HepG2 (cell line): Measurements from ENCODE around the gene ANKRD44. TPM values are rescaled to one million over a fixed set of nuclear protein-coding genes. Genes with fewer than 3 reads are reported as not detected.

Experiments used
- ATAC-seq: fragments of 200-7000 bp; cut with Tn5 transposase; 3 replicates; pipeline ENCODE4 v1.9.1; 2020; ENCODE audit warnings: mild to moderate bottlenecking, moderate library complexity
- BruUV-seq: library from RNA; stranded (reverse); fragments of 400-500 nt; replicated peaks from 2 replicates; lab custom pipeline; 2021; lab: Mats Ljungman, UMichigan
- CTCF ChIA-PET: fragments of 300-600 bp; formaldehyde crosslinking; extraction: SDS; loops from one replicate; lab custom pipeline; 2021; ENCODE audit warnings: low total read pairs, inconsistent platforms, low intra/inter-chr PET ratio; lab: Yijun Ruan, JAX
- POLR2A ChIA-PET: fragments of 350-600 bp; sonication (Branson Sonifier 250); formaldehyde crosslinking; loops from one replicate; lab custom pipeline; 2020; ENCODE audit warnings: antibody characterized with exemption, inconsistent platforms; lab: Yijun Ruan, JAX
- DNase-seq: peaks from one replicate; pipeline ENCODE4 v3.0.0-alpha.2; 2015; ENCODE audit warnings: low spot score
- FAIRE-seq: peaks from 3 replicates; lab custom pipeline; 2011; peaks lifted over from hg19 to GRCh38; lab: Jason Lieb, UNC
- H2AFZ ChIP-seq: one replicate; pipeline ENCODE4 v1.6.1; 2011; ENCODE audit warnings: low read length, inconsistent platforms
- H3K27ac ChIP-seq: fragments of 300-600 bp; 3 replicates; pipeline ENCODE4 v1.8.0; 2011; ENCODE audit warnings: mixed run types, mild to moderate bottlenecking, mixed read lengths, low read length, inconsistent platforms; ENCODE audit not compliant: insufficient read depth; ENCODE audit errors: extremely low read length
- H3K27me3 ChIP-seq, 2 experiments: fragments of 200-600 bp in 1 of 2; 2 replicates in 1 of 2; 3 replicates in 1 of 2; pipeline versions ENCODE4 v1.6.0 to v1.8.0; 2011; ENCODE audit warnings: low read length in 2 of 2, mild to moderate bottlenecking in 2 of 2, moderate library complexity in 2 of 2, inconsistent platforms in 1 of 2; ENCODE audit not compliant: insufficient read depth in 2 of 2, control insufficient read depth in 1 of 2
- H3K36me3 ChIP-seq, 2 experiments: fragments of 200-600 bp in 1 of 2; replicated peaks in 1 of 2; 2 replicates in 1 of 2; 3 replicates in 1 of 2; pipeline versions ENCODE4 v1.5.1 to v1.8.0; 2011; ENCODE audit warnings: low read length in 2 of 2, inconsistent platforms in 1 of 2; ENCODE audit not compliant: insufficient read depth in 2 of 2, control insufficient read depth in 1 of 2
- H3K4me1 ChIP-seq: 2 replicates; pipeline ENCODE4 v1.5.1; 2012; ENCODE audit warnings: low read length, inconsistent platforms; ENCODE audit not compliant: insufficient read depth
- H3K4me2 ChIP-seq: 2 replicates; pipeline ENCODE4 v1.6.0; 2011; ENCODE audit warnings: low read depth, low read length, inconsistent platforms
- H3K4me3 ChIP-seq, 3 experiments: fragments of 200-600 bp in 1 of 3; sonication (generic), shearing (Covaris generic) in 1 of 3; replicated peaks in 1 of 3; 2 replicates each; pipeline ENCODE4 v1.5.1; 2011 to 2016; ENCODE audit warnings: low read length in 3 of 3, inconsistent platforms in 2 of 3, low read depth in 2 of 3, mild to moderate bottlenecking in 2 of 3, control low read depth in 1 of 3, mixed read lengths in 1 of 3; ENCODE audit not compliant: insufficient read depth in 1 of 3
- H3K79me2 ChIP-seq: one replicate; pipeline ENCODE4 v1.6.1; 2011; ENCODE audit warnings: low read length, inconsistent platforms; ENCODE audit not compliant: insufficient read depth
- H3K9ac ChIP-seq: 2 replicates; pipeline ENCODE4 v1.6.0; 2011; ENCODE audit warnings: mild to moderate bottlenecking, low read depth, low read length, inconsistent platforms; ENCODE audit not compliant: insufficient read depth
- H3K9me3 ChIP-seq: 2 replicates; pipeline ENCODE4 v1.5.1; 2012; ENCODE audit warnings: mild to moderate bottlenecking, low read length
- H4K20me1 ChIP-seq: 2 replicates; pipeline ENCODE4 v1.6.0; 2011; ENCODE audit warnings: inconsistent platforms, mild to moderate bottlenecking, low read length, moderate library complexity; ENCODE audit not compliant: insufficient read depth
- CEBPB ChIP-seq: IDR thresholded peaks from 2 replicates; pipeline ENCODE4 v1.6.1; 2011; ENCODE audit warnings: low read depth, low read length, improper control_type of control experiment, borderline replicate concordance
- ERF ChIP-seq: IDR thresholded peaks from 2 replicates; pipeline ENCODE4 v1.6.1; 2018; ENCODE audit warnings: missing biosample characterization, missing genetic modification reagents
- KMT2B ChIP-seq: IDR thresholded peaks from 2 replicates; pipeline ENCODE4 v1.6.1; 2016; ENCODE audit warnings: missing genetic modification reagents, missing compliant biosample characterization
- THAP11 ChIP-seq: IDR thresholded peaks from 2 replicates; pipeline ENCODE4 v1.6.1; 2016; ENCODE audit warnings: missing biosample characterization, missing genetic modification reagents
- ZBED4 ChIP-seq: sonication (generic); formaldehyde crosslinking; IDR thresholded peaks from 2 replicates; pipeline ENCODE4 v1.4.0; 2020; ENCODE audit warnings: missing genetic modification reagents, borderline replicate concordance
- ZFAT ChIP-seq: sonication (generic); formaldehyde crosslinking; conservative IDR thresholded peaks from 2 replicates; pipeline ENCODE4 v1.8.1; 2023; ENCODE audit warnings: missing genetic modification reagents, inconsistent platforms
- WGBS: methylation state at CpG from one replicate; pipeline ENCODE4 v1.1.6; 2017; ENCODE audit warnings: low lambda C conversion rate; 5-methylcytosine and 5-hydroxymethylcytosine counted together
- in situ Hi-C: cut with HindIII; loops from 2 replicates; pipeline ENCODE4 v1.10.0; 2017; ENCODE audit warnings: low pct_unique_long_range_greater_than_20kb; ENCODE audit not compliant: extremely low pct_ligation_motif_present
- intact Hi-C: fragments of 100-400 bp; cut with micrococcal nuclease; formaldehyde crosslinking; loops from one replicate; pipeline ENCODE4 v1.10.0; 2022; ENCODE audit not compliant: unreplicated experiment
- polyA plus RNA-seq, 8 experiments: library from polyadenylated mRNA; depleted of rRNA in 3 of 8; stranded (reverse) in 7 of 8; unstranded in 1 of 8; fragments of >200 nt; fragmentation: Illumina TruSeq in 4 of 8; extraction: Trizol in 4 of 8; gene quantifications; 2 replicates each; pipeline versions ENCODE4 v1.2.1 to v1.2.3, GENCODE V29; 2011 to 2016; ENCODE audit warnings: low read depth in 4 of 8, missing spikeins in 1 of 8, mixed read lengths in 1 of 8; ENCODE audit not compliant: insufficient read depth in 1 of 8
- total RNA-seq, 5 experiments: library from RNA; depleted of rRNA; stranded (reverse); fragments of >200 nt; fragmentation: Illumina TruSeq; extraction: Trizol; gene quantifications; 2 replicates each; pipeline ENCODE4 v1.2.3, GENCODE V29; 2016; ENCODE audit warnings: low read depth in 1 of 5

The ANKRD44 gene
- total and polyA plus RNA-seq, 2 of the 13 experiments (the other 11 are each of a cell fraction or from before 2014, with no cell fraction given), result 0.04 to 0.11 TPM

- TF ChIP-seq ZBED4 (CRISPR knock-in tag) (no peak), ERF (no peak), KMT2B (CRISPR knock-in tag) (no peak), THAP11 (CRISPR knock-in tag) (no peak)
Measured at GRCh38 chr2:196984903-196985302, 325.7 kb downstream of the ANKRD44 start (continued).

GRCh38 chr2:196983934-196984333, 326.6 kb downstream of the ANKRD44 start:
- Histone ChIP-seq H3K36me3 (no peaks in the 10 kb centered on the region), H3K27me3 (no peaks in the 10 kb centered on the region), H3K4me1 (no peaks in the 10 kb centered on the region), H2AFZ (no peak overlapping the region), H3K9ac (no peak overlapping the region), H3K4me2 (no peak overlapping the region), H3K79me2 (no peaks in the 10 kb centered on the region), H3K9me3 (no peaks in the 10 kb centered on the region), H4K20me1 (no peaks in the 10 kb centered on the region), H3K27ac (no peak overlapping the region), H3K4me3 (no peak overlapping the region)
- FAIRE-seq (no peak), DNase-seq (no peak), ATAC-seq (no peak)
- TF ChIP-seq CEBPB (peak; percentile 63; the same call in 1 of the 2 replicates), ZFAT (CRISPR knock-in tag) (no peak)
- ChIA-PET POLR2A (no interaction called here), CTCF (no interaction called here)
- WGBS, result 21% methylated on average over 3 of the region's 3 CpGs
- no TSS peak for BruUV-seq
- intact Hi-C loops (no loop called here), in situ Hi-C loops (no loop called here)
